Endothelial cell of umbilical vein (primary cell): ENCODE data around the gene XXYLT1. TPM values are rescaled to one million over a fixed set of nuclear protein-coding genes. Genes with fewer than 3 reads are reported as not detected.

Source experiments
- BruUV-seq: library from RNA; stranded (reverse); fragments of 400-500 nt; replicated peaks from 2 replicates; lab custom pipeline; 2021; lab: Mats Ljungman, UMichigan
- CTCF ChIA-PET: fragments of 300-600, 350-600 bp; sonication (Branson Sonifier 250); formaldehyde crosslinking; loops from one replicate; lab custom pipeline; 2021; ENCODE audit warnings: antibody characterized with exemption, inconsistent platforms; lab: Charles Lee
- POLR2A ChIA-PET: fragments of 300-600, 350-600 bp; sonication (Branson Sonifier 250); formaldehyde crosslinking; loops from one replicate; lab custom pipeline; 2021; ENCODE audit warnings: antibody characterized with exemption, inconsistent platforms; lab: Charles Lee
- DNase-seq: peaks from one replicate; pipeline ENCODE4 v3.0.0-alpha.2; 2011; ENCODE audit warnings: low read depth, low spot score
- FAIRE-seq: peaks from 2 replicates; lab custom pipeline; 2011; peaks lifted over from hg19 to GRCh38; lab: Jason Lieb, UNC
- H2AFZ ChIP-seq: 2 replicates; pipeline ENCODE4 v1.6.0; 2012; ENCODE audit warnings: low read depth, low read length, control low read depth, inconsistent platforms
- H3K27ac ChIP-seq: 2 replicates; pipeline ENCODE4 v1.5.1; 2011; ENCODE audit warnings: low read depth, mild to moderate bottlenecking, control low read depth, low read length, moderate library complexity; ENCODE audit not compliant: insufficient read depth
- H3K27me3 ChIP-seq, 2 experiments: 2 replicates each; pipeline versions ENCODE4 v1.6.0 to v1.6.1; 2011; ENCODE audit warnings: low read length in 2 of 2, mixed read lengths in 1 of 2; ENCODE audit not compliant: control insufficient read depth in 2 of 2, insufficient read depth in 2 of 2
- H3K36me3 ChIP-seq, 2 experiments: 2 replicates in 1 of 2; 3 replicates in 1 of 2; pipeline ENCODE4 v1.5.1; 2011; ENCODE audit warnings: low read length in 2 of 2, mild to moderate bottlenecking in 1 of 2, moderate library complexity in 1 of 2; ENCODE audit not compliant: control insufficient read depth in 2 of 2, insufficient read depth in 2 of 2; ENCODE audit errors: extremely low read depth in 1 of 2
- H3K4me1 ChIP-seq: 3 replicates; pipeline ENCODE4 v1.5.1; 2011; ENCODE audit warnings: mild to moderate bottlenecking, low read length; ENCODE audit not compliant: control insufficient read depth, insufficient read depth; ENCODE audit errors: extremely low read depth
- H3K4me2 ChIP-seq: 2 replicates; pipeline ENCODE4 v1.6.1; 2011; ENCODE audit warnings: low read length, control low read depth, mixed read lengths; ENCODE audit not compliant: insufficient read depth
- H3K4me3 ChIP-seq, 3 experiments: fragments of 200-600 bp in 1 of 3; sonication (generic), shearing (Covaris generic) in 1 of 3; replicated peaks in 1 of 3; 2 replicates each; pipeline ENCODE4 v1.5.1; 2011 to 2016; ENCODE audit warnings: control low read depth in 3 of 3, low read length in 3 of 3, mild to moderate bottlenecking in 2 of 3, inconsistent platforms in 1 of 3, low read depth in 1 of 3, moderate library complexity in 1 of 3; ENCODE audit not compliant: insufficient read depth in 1 of 3
- H3K79me2 ChIP-seq: 2 replicates; pipeline ENCODE4 v1.6.0; 2012; ENCODE audit warnings: low read length, inconsistent platforms; ENCODE audit not compliant: control insufficient read depth, insufficient read depth
- H3K9ac ChIP-seq: replicated peaks from 2 replicates; pipeline ENCODE3; 2011; ENCODE audit warnings: low read length, control low read depth; ENCODE audit not compliant: insufficient read depth; ENCODE audit errors: extremely low read depth
- H3K9me1 ChIP-seq: replicated peaks from 3 replicates; pipeline ENCODE4 v1.6.0; 2011; ENCODE audit warnings: mild to moderate bottlenecking, low read length; ENCODE audit not compliant: control insufficient read depth, insufficient read depth; ENCODE audit errors: extremely low read depth
- H3K9me3 ChIP-seq: replicated peaks from 2 replicates; pipeline ENCODE4 v1.5.1; 2012; ENCODE audit warnings: low read length, inconsistent platforms; ENCODE audit not compliant: control insufficient read depth, insufficient read depth
- H4K20me1 ChIP-seq: replicated peaks from 2 replicates; pipeline ENCODE3; 2011; ENCODE audit warnings: mild to moderate bottlenecking, low read length; ENCODE audit not compliant: control insufficient read depth, insufficient read depth; ENCODE audit errors: extremely low read depth
- GATA2 ChIP-seq: IDR thresholded peaks from 2 replicates; pipeline ENCODE4 v1.7.0; 2011; ENCODE audit warnings: low read depth, mild to moderate bottlenecking, moderate library complexity, mixed read lengths, low read length; ENCODE audit not compliant: insufficient read length, insufficient read depth
- JUN ChIP-seq: IDR thresholded peaks from 2 replicates; pipeline ENCODE4 v1.6.1; 2011; ENCODE audit warnings: borderline replicate concordance, low read depth; ENCODE audit not compliant: insufficient read length, insufficient read depth
- MYC ChIP-seq: IDR thresholded peaks from one replicate; pipeline ENCODE4 v1.6.1; 2011; ENCODE audit warnings: mild to moderate bottlenecking, low read depth, low read length
- POLR2A ChIP-seq: IDR thresholded peaks from 2 replicates; pipeline ENCODE4 v1.6.1; 2012; ENCODE audit warnings: low read depth, mild to moderate bottlenecking, control low read depth, low read length
- POLR2AphosphoS5 ChIP-seq: IDR thresholded peaks from 2 replicates; pipeline ENCODE4 v1.6.1; 2012; ENCODE audit warnings: low read depth, mild to moderate bottlenecking, control low read depth, low read length, moderate library complexity; ENCODE audit not compliant: insufficient read depth
- dilution Hi-C: fragments of 300-500 bp; cut with MboI; formaldehyde crosslinking; loops from one replicate; pipeline ENCODE4 v1.15.0; 2019; ENCODE audit warnings: low sequenced_read_pairs; ENCODE audit not compliant: extremely low pct_ligation_motif_present
- intact Hi-C: fragments of 100-400 bp; cut with micrococcal nuclease; formaldehyde crosslinking; loops from one replicate; pipeline ENCODE4 v1.10.0; 2022
- polyA plus RNA-seq, 4 experiments: library from polyadenylated mRNA; depleted of rRNA in 3 of 4; stranded (reverse) in 3 of 4; unstranded in 1 of 4; fragments of >200 nt; gene quantifications; 2 replicates each; pipeline versions ENCODE4 v1.2.1 to v1.2.3, GENCODE V29; 2011 to 2012; ENCODE audit warnings: missing spikeins in 1 of 4
- total RNA-seq: library from RNA; stranded (reverse); gene quantifications from 2 replicates; pipeline ENCODE4 v1.2.3, GENCODE V29; 2021
- TF ChIP-seq, protein P1 (sequence below), 2 donors: IDR thresholded peaks; 1 replicate in 1 of 2; 2 replicates in 1 of 2; pipeline ENCODE4 v1.5.1; 2011; ENCODE audit warnings: low read length in 2 of 2, mild to moderate bottlenecking in 2 of 2, moderate library complexity in 2 of 2, control low read depth in 1 of 2, inconsistent platforms in 1 of 2, low read depth in 1 of 2; ENCODE audit not compliant: insufficient read depth in 1 of 2; ENCODE audit errors: extremely low read depth in 1 of 2
- TF ChIP-seq, protein P2 (sequence below): IDR thresholded peaks from 2 replicates; pipeline ENCODE4 v1.6.1; 2011; ENCODE audit not compliant: insufficient read depth, insufficient read length

The XXYLT1 gene
- total and polyA plus RNA-seq, 2 donors (not counting 3 experiments of a cell fraction or from before 2014, with no cell fraction given), result 54.4 to 78.1 TPM

DNA sequence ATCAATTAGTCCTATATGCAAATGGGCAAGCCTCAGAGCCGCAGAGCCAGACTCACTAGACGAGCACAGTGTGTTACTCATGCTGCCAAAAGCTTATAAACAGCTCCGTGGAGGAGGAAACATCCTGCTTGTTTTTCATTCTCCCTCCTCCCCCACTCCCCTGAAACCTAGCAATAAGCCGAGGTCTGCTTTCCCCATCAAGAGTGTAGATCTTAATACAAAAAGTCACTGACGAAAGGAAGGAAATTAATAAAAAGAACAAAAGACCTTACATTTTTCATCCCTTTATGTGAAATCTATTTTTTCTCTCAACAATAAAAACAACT, 88.5 kb downstream of the XXYLT1 start:
- DNase-seq (peak; percentile 96), FAIRE-seq (peak; percentile 85)
- CTCF ChIA-PET, result interaction anchor here (0.6 to 2.6 kb wide), 13 partner anchors 9 to 1091 kb away, joined by 3 to 14 read pairs (median 4); no protein-coding TSS in a partner anchor
- Histone ChIP-seq H3K9me1 (no peaks in the 10 kb centered on the region), H3K4me1 (peaks cover 65% of the 10 kb centered on the region), H4K20me1 (no peaks in the 10 kb centered on the region), H3K36me3 (no peaks in the 10 kb centered on the region), H3K9ac (peak overlapping the region; percentile 40), H2AFZ (no peak overlapping the region), H3K27ac (peak overlapping the region; percentile 93), H3K27me3 (no peaks in the 10 kb centered on the region), H3K9me3 (no peaks in the 10 kb centered on the region), H3K79me2 (peaks cover 7% of the 10 kb centered on the region), H3K4me3 (no peak overlapping the region), H3K4me2 (peak overlapping the region; percentile 47)
- POLR2A ChIA-PET, result interaction anchor here (0.7 to 0.8 kb wide), 2 partner anchors 27 to 32 kb away, joined by 3 read pairs; no protein-coding TSS in a partner anchor
- intact Hi-C loops, result loop anchor here (1.0 to 2.0 kb wide), 8 partner anchors 20 to 76 kb away; no protein-coding TSS in a partner anchor
- dilution Hi-C loops, result no loop called here
- no TSS peak for BruUV-seq
- no peak for TF ChIP-seq MYC
- peak; percentile 48 for TF ChIP-seq GATA2

DNA sequence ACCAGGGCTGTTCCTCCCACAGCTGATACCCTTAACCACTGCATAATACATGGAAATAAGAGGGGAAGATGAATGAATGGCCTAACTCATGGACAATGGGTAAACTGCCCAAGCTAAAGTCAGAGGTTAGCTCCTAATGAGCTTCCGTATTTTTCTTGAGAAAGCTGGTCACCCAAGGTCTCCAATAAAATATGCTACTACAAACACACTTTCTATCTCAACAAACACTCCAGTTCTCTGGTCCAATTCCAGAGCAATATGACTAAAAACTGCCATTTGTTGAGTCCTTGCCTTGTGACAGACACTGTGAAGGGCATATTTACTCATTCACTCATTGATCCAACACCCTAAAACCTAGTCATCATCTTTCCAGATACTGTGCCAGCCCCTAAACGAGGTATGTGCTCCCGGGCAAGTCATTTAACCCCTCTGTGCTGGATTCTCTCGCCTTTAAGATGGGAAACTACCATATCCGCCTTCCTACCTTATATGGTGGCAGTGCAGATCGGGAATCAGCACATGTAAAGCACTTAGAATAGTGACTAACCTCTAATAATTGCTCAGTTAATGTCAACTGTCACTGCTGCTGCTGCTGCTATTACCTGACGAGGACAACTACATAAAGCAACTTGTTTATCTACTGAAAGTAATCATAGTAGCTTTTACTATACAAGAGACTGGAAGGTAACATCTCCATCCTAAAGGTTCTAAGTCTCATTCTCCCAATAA, 89.1 kb downstream of the XXYLT1 start:
- Histone ChIP-seq H3K9ac (peak overlapping the region; percentile 28), H3K4me3 (no peak overlapping the region), H3K27ac (peak overlapping the region; percentile 93), H3K36me3 (no peaks in the 10 kb centered on the region), H2AFZ (no peak overlapping the region), H3K4me2 (peak overlapping the region; percentile 47), H3K79me2 (peaks cover 6% of the 10 kb centered on the region), H4K20me1 (no peaks in the 10 kb centered on the region), H3K9me1 (no peaks in the 10 kb centered on the region), H3K27me3 (no peaks in the 10 kb centered on the region), H3K4me1 (peaks cover 63% of the 10 kb centered on the region), H3K9me3 (no peaks in the 10 kb centered on the region)
- dilution Hi-C loops, result no loop called here
- TSS peak; percentile 83 for BruUV-seq
- CTCF ChIA-PET, result interaction anchor here (0.6 to 2.6 kb wide), 11 partner anchors 8 to 1091 kb away, joined by 3 to 14 read pairs (median 4); no protein-coding TSS in a partner anchor
- POLR2A ChIA-PET, result interaction anchor here (0.7 to 1.8 kb wide), 3 partner anchors 20 to 32 kb away, joined by 3 to 4 read pairs (median 3); no protein-coding TSS in a partner anchor
- intact Hi-C loops, result loop anchor here (1.0 to 2.0 kb wide), 8 partner anchors 20 to 77 kb away; no protein-coding TSS in a partner anchor
- FAIRE-seq (peak; percentile 84), DNase-seq (peak; percentile 61)
- TF ChIP-seq JUN, result no peak
- TF ChIP-seq, protein P1, sequence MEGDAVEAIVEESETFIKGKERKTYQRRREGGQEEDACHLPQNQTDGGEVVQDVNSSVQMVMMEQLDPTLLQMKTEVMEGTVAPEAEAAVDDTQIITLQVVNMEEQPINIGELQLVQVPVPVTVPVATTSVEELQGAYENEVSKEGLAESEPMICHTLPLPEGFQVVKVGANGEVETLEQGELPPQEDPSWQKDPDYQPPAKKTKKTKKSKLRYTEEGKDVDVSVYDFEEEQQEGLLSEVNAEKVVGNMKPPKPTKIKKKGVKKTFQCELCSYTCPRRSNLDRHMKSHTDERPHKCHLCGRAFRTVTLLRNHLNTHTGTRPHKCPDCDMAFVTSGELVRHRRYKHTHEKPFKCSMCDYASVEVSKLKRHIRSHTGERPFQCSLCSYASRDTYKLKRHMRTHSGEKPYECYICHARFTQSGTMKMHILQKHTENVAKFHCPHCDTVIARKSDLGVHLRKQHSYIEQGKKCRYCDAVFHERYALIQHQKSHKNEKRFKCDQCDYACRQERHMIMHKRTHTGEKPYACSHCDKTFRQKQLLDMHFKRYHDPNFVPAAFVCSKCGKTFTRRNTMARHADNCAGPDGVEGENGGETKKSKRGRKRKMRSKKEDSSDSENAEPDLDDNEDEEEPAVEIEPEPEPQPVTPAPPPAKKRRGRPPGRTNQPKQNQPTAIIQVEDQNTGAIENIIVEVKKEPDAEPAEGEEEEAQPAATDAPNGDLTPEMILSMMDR (IDR thresholded peaks at IDR 0.05; ENCODE audit: extremely low read depth in 1 of 2, insufficient read depth in 1 of 2, low read depth in 1 of 2, low read length in 2 of 2), result no peak
- TF ChIP-seq, protein P2, sequence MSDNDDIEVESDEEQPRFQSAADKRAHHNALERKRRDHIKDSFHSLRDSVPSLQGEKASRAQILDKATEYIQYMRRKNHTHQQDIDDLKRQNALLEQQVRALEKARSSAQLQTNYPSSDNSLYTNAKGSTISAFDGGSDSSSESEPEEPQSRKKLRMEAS, result no peak
- TF ChIP-seq POLR2A, result peak; percentile 22
- no peak for TF ChIP-seq POLR2AphosphoS5
- no peak for TF ChIP-seq GATA2
